ENCODE measurements around the gene PTH1R. TPM values are rescaled to one million over a fixed set of nuclear protein-coding genes. Genes with fewer than 3 reads are reported as not detected.

The PTH1R gene
- total RNA-seq, 1 donor from 2014 or later = not detected

DNA sequence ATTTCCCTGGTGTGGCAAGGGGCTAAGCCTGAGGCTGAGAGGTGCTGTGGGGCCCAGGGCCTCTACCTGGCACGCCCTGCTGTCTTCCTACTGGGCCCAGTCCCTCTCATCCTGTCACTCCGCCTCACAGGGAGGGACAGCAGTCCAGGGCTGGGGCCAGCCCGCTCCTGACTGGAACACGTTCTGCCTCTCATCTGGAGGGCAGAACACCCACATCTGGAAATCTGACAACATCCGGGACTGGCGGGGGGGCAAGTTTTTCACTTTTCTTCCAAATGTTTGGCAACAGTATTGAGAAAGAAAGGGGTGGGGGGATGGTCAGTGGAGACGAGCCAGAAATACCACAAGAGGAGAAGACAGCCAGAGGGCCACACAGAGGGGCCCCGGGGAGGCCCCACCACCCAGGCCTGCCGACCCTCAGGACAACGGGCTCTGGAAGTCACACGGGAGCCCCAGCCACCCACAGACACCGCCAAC, 12.5 kb upstream of the PTH1R start:
- Histone ChIP-seq H3K9me3 (ENCODE audit: low read depth) (no peaks in the 10 kb centered on the region), H3F3A (ENCODE audit: low read depth) (no peaks in the 10 kb centered on the region), H3K27ac (no peak overlapping the region), H3K36me3 (no peaks in the 10 kb centered on the region), H4K20me1 (ENCODE audit: low read depth) (no peaks in the 10 kb centered on the region), H3K9ac (no peak overlapping the region), H3K4me2 (no peak overlapping the region), H3K4me3 (no peak overlapping the region), H2AFZ (replicated peaks) (no peak overlapping the region), H3K4me1 (peaks cover 10% of the 10 kb centered on the region), H3K79me2 (ENCODE audit: low read depth) (no peaks in the 10 kb centered on the region), H3K27me3 (no peaks in the 10 kb centered on the region)
- peaks cover 20% of the 10 kb centered on the region for H3K4me1 Mint-ChIP-seq
- TF ChIP-seq EZH2phosphoT487 (IDR thresholded peaks at IDR 0.05) = no peak
- TF ChIP-seq, protein P1, sequence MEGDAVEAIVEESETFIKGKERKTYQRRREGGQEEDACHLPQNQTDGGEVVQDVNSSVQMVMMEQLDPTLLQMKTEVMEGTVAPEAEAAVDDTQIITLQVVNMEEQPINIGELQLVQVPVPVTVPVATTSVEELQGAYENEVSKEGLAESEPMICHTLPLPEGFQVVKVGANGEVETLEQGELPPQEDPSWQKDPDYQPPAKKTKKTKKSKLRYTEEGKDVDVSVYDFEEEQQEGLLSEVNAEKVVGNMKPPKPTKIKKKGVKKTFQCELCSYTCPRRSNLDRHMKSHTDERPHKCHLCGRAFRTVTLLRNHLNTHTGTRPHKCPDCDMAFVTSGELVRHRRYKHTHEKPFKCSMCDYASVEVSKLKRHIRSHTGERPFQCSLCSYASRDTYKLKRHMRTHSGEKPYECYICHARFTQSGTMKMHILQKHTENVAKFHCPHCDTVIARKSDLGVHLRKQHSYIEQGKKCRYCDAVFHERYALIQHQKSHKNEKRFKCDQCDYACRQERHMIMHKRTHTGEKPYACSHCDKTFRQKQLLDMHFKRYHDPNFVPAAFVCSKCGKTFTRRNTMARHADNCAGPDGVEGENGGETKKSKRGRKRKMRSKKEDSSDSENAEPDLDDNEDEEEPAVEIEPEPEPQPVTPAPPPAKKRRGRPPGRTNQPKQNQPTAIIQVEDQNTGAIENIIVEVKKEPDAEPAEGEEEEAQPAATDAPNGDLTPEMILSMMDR (IDR thresholded peaks at IDR 0.05) = no peak
- TF ChIP-seq EZH2 (IDR thresholded peaks at IDR 0.05) = no peak
- DNase-seq (ENCODE audit: low spot score) = no peak
- peaks cover 3% of the 10 kb centered on the region for H3K27me3 Mint-ChIP-seq (ENCODE audit: insufficient read depth, low read depth)
- no peak overlapping the region for H3K27ac Mint-ChIP-seq
- H3K36me3 Mint-ChIP-seq = no peaks in the 10 kb centered on the region
- no peaks in the 10 kb centered on the region for H3K9me3 Mint-ChIP-seq
- H3K4me3 Mint-ChIP-seq = no peak overlapping the region

DNA sequence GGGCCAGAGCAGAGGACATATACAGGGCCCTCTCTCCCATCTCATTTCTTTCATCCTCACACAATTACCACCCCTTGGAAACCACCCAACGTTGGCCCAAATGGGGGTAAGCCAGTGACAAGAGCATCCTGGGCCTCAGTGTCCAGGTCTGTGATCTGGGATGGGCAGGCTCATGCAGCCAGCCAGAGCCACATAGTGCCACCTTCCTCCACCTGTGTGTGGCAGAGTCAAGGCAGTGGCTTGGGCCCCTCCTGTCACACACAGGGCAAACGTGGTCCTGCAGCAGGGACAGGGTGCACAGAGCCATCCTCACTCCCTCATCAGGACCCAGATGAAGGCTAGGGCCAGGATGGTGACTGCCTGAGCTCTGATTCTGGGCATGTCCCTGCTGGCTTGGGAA, 12.0 kb upstream of the PTH1R start:
- peaks cover 20% of the 10 kb centered on the region for H3K4me1 Mint-ChIP-seq
- DNase-seq (ENCODE audit: low spot score) = no peak

DNA sequence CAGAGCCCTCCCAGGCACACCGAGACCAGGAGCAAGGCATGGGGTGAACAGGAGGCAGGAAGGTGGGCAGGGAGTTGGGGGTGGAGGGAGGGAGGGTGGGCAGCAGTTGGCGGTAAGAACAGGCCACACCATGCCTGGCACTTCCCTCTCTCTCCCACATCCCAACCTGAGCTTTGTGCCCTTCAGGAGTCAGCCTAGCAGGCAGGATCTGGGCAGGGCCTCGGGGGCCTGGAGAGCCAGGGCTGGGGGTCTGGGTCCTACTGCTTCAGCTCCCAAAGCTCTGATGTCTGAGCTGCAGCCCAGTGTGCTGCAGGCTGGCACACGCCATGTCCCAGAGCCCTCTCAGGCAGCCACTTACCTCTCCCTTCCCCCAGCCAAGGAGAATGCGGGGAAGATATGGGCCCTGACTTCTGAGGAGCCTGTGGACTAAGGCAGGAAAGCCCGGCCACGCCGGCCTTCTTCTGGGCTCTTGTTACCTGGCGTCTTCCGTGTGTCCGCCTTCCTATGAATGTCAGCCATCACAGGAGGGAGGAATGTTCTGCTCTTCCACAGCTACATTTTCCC, 11.4 kb upstream of the PTH1R start:
- peaks cover 20% of the 10 kb centered on the region for H3K4me1 Mint-ChIP-seq
- no peak overlapping the region for H3K4me3 Mint-ChIP-seq
- H3K27me3 Mint-ChIP-seq (ENCODE audit: insufficient read depth, low read depth) = peaks cover 3% of the 10 kb centered on the region
- no peaks in the 10 kb centered on the region for H3K9me3 Mint-ChIP-seq
- H3K9ac ChIP-seq = no peak overlapping the region
- H3K27ac Mint-ChIP-seq = no peak overlapping the region
- H3K9me3 ChIP-seq (ENCODE audit: low read depth) = no peaks in the 10 kb centered on the region
- DNase-seq (ENCODE audit: low spot score) = no peak
- no peak overlapping the region for H3K4me2 ChIP-seq
- H3K79me2 ChIP-seq (ENCODE audit: low read depth) = no peaks in the 10 kb centered on the region
- H3K4me3 ChIP-seq = no peak overlapping the region
- no peaks in the 10 kb centered on the region for H3K27me3 ChIP-seq
- H3K36me3 ChIP-seq = no peaks in the 10 kb centered on the region
- no peaks in the 10 kb centered on the region for H3F3A ChIP-seq (ENCODE audit: low read depth)
- no peak overlapping the region for H2AFZ ChIP-seq (replicated peaks)
- H3K27ac ChIP-seq = no peak overlapping the region
- TF ChIP-seq EZH2phosphoT487 (IDR thresholded peaks at IDR 0.05) (no peak), EZH2 (IDR thresholded peaks at IDR 0.05) (no peak)
- TF ChIP-seq, protein P1 (IDR thresholded peaks at IDR 0.05) = no peak
- H3K4me1 ChIP-seq = peaks cover 10% of the 10 kb centered on the region
- H4K20me1 ChIP-seq (ENCODE audit: low read depth) = no peaks in the 10 kb centered on the region
- no peaks in the 10 kb centered on the region for H3K36me3 Mint-ChIP-seq

More for the DNA sequence above, 12.0 kb upstream of the PTH1R start:
- no peaks in the 10 kb centered on the region for H3K9me3 Mint-ChIP-seq
- Histone ChIP-seq H3K27me3 (no peaks in the 10 kb centered on the region), H3K36me3 (no peaks in the 10 kb centered on the region), H3K4me3 (no peak overlapping the region), H4K20me1 (ENCODE audit: low read depth) (no peaks in the 10 kb centered on the region), H3K4me2 (no peak overlapping the region), H2AFZ (replicated peaks) (no peak overlapping the region), H3K27ac (no peak overlapping the region), H3F3A (ENCODE audit: low read depth) (no peaks in the 10 kb centered on the region), H3K9me3 (ENCODE audit: low read depth) (no peaks in the 10 kb centered on the region), H3K4me1 (peaks cover 10% of the 10 kb centered on the region), H3K79me2 (ENCODE audit: low read depth) (no peaks in the 10 kb centered on the region), H3K9ac (no peak overlapping the region)
- H3K4me3 Mint-ChIP-seq = no peak overlapping the region
- no peaks in the 10 kb centered on the region for H3K36me3 Mint-ChIP-seq
- peaks cover 5% of the 10 kb centered on the region for H3K27me3 Mint-ChIP-seq (ENCODE audit: insufficient read depth, low read depth)
- no peak overlapping the region for H3K27ac Mint-ChIP-seq
- TF ChIP-seq, protein P1 (IDR thresholded peaks at IDR 0.05) = no peak
- TF ChIP-seq EZH2phosphoT487 (IDR thresholded peaks at IDR 0.05) (no peak), EZH2 (IDR thresholded peaks at IDR 0.05) (no peak)

Measured in neural progenitor cell (in vitro differentiated cells).